Astrocyte of the cerebellum (primary cell): ENCODE data around the gene IL31RA.

Source experiments
- DNase-seq: peaks from one replicate; pipeline ENCODE4 v3.0.0-alpha.2; 2011; ENCODE audit warnings: low read depth
- H3K4me3 ChIP-seq: 2 replicates; pipeline ENCODE4 v1.5.1; 2011; ENCODE audit warnings: mild to moderate bottlenecking, low read depth, low read length, moderate library complexity
- in situ Hi-C: cut with HindIII; loops from 2 replicates; pipeline ENCODE4 v1.10.0; 2017; ENCODE audit warnings: low sequenced_read_pairs
- TF ChIP-seq, protein P1 (sequence below): IDR thresholded peaks from 2 replicates; pipeline ENCODE4 v1.5.1; 2012; ENCODE audit warnings: low read length, low read depth, moderate library complexity, mild to moderate bottlenecking; ENCODE audit errors: missing control alignments

IL31RA gene

DNA sequence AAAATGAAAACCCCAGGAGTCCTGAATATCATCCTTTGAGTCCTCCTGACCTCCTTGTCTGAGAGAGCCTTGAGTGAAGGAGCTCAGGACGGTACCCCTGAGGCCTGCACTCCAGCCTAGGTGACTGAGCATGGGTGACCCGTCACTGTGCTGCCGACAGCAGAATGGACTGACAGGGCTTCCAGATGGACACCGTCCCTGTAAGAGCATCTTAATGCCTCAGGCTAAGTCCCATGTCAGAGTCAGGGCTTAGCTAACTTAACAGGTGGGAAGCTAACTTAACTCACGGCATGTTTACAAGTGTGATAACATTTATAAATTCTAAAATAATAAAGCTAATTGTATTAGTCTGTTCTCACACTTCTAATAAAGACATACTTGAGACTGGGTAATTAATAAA, 75.3 kb downstream of the IL31RA start:
- in situ Hi-C loops = no loop called here
- DNase-seq = no peak
- TF ChIP-seq, protein P1, sequence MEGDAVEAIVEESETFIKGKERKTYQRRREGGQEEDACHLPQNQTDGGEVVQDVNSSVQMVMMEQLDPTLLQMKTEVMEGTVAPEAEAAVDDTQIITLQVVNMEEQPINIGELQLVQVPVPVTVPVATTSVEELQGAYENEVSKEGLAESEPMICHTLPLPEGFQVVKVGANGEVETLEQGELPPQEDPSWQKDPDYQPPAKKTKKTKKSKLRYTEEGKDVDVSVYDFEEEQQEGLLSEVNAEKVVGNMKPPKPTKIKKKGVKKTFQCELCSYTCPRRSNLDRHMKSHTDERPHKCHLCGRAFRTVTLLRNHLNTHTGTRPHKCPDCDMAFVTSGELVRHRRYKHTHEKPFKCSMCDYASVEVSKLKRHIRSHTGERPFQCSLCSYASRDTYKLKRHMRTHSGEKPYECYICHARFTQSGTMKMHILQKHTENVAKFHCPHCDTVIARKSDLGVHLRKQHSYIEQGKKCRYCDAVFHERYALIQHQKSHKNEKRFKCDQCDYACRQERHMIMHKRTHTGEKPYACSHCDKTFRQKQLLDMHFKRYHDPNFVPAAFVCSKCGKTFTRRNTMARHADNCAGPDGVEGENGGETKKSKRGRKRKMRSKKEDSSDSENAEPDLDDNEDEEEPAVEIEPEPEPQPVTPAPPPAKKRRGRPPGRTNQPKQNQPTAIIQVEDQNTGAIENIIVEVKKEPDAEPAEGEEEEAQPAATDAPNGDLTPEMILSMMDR = no peak
- H3K4me3 ChIP-seq = no peak overlapping the region

DNA sequence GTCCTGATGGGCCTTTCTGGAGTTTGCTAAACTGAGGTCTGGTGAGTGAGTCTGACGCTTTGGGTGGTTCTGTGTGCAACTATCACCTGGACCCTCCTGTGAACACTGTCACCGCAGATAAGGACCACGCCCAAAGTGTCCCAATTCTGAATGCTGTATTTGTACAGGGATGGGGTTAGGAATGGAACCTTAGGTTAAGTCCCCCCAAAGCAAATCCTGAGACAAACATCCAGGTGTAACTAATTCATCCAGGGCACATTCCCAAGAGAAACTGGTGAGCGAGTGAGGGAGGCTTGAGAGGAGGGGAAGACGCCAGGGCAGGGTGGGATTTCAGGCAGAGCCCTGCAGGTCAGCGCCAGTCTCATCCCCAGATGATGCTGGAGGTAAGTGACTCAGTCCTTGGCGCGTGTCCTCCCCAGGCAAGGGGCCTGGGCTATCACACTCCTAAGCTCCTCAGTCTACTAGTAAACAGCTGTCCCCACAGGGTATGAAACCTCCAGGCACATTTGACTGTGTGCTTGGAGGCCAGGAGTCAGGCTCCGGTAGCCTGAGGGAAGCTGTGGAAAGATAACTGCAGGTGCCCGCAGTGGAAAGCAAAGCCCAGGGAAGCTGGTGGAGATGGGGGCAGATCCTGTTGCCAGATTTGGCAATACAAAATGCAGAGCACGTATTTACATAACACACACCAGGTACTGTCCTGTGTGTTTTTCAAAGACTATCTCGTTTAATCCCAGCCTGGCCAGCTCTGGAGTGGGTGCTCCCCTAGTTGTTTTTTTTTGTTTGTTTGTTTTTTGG, 76.9 kb downstream of the IL31RA start:
- no peak overlapping the region for H3K4me3 ChIP-seq
- TF ChIP-seq, protein P1 = no peak
- in situ Hi-C loops = no loop called here
- no peak for DNase-seq

DNA sequence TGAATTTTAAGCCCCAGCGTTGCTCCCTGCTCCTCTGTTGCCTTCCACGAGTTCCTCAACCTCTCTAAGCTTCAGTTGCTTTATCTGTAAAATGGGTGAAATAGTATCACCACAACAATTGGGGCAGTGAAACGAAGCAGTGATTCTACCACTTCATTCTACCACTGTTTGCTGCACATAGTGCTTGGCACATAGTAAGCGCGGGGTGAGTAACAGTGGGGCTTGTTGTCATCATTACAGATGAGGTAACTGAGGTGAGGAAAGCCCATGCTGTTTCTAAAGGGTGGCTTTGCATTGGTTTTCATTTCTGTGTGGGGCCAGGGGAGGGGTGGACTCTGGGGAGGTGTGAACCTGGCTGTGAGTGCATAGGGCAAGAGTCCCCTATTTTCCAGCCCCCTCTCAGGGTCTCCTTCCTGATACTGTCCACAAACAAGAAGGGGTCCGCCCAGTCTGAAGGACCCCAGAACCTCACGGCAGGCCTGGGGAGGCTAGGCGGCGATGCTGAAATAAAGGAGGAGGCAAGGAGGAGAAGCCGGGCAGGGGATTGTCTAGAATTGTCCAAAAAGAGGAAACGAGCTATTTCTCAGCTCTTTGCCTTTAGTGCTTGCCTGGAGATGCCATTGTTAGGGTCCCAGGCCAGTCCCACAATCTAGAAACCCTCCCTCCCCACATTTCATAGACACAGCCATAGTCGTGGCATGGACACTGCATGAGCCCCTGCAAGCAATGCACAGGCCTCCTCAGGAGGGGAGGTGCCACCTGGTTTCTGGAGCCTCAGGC, 78.1 kb downstream of the IL31RA start:
- DNase-seq = no peak
- TF ChIP-seq, protein P1 = no peak
- in situ Hi-C loops = no loop called here
- no peak overlapping the region for H3K4me3 ChIP-seq

DNA sequence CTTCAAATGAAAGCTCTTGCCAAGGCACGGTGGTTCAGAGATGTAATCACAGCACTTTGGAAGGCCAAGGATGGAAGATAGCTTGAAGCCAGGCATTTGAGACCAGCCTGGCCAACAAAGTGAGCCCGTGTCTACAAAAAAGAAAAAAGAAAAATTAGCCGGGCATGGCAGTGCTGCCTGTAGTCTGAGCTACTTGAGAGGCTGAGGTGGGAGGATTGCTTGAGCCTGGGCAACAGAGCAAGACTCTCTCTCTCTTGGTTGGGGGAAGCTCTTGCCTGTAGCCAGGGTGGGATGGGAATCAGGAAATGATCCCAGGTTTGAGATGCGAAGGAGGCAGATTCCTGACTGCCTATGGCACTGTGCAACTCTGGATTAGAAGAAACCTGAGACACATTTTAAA, 81.5 kb downstream of the IL31RA start:
- in situ Hi-C loops = no loop called here
- no peak for DNase-seq
- no peak overlapping the region for H3K4me3 ChIP-seq
- TF ChIP-seq, protein P1 = no peak

DNA sequence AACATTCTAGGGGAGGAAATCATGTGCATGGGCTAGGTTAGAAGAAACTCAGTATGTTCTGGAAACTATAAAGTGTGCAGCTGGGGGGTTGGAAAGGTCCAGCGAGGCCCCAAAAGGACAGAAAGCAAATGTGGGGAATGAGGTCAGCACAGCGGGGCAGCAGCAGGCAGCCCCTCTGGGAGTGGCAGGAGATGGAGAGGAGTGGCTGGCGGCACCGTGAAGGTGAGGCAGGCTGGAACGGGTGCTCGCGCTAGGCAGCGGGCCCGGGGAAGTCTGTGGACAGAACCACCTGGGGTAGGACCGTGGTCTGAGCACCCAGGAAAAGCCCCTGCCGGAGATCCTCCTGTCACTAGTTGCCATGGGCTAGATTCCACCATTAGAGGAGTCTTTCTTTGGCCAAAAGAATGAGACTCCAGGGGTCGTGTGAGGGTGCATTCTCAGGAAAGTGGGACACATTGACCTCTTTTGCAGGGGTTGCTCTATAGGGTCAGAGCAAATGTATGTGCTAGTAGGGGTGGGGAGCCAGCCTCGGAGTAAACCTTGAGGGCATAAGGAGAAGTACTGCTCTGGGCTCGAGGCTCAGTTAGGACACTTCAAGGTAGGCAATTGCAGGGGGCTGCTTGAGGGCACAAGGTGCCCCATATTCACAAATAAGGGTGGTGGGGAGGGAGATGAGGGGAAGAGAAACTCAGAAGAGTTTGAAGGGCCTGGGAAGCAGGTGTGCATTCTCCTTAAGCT, 82.4 kb downstream of the IL31RA start:
- DNase-seq = no peak
- in situ Hi-C loops = no loop called here
- TF ChIP-seq, protein P1 = no peak
- H3K4me3 ChIP-seq = no peak overlapping the region

DNA sequence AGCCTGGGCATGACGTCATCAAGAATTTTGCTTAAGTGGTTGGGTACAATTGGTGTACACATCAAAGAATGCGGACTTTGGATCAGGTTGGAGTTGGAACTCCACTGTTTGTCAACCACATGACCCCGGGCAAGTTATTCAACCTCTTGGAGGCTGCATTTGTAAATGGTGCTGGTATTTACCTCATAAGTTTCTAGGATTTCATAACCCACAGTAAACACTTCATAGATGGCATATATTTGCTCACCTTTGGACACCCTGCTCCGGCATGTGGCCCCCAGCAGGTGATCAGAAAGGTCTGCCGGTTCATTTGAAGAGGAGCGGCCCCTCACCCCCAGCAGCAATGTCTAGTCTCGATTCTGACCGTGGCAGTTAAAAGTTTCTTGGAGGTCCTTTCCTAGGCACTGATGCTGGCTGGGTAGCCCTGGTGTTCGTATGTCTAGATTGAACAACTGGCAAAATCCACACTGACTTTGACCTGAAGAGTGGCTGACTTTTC, 83.0 kb downstream of the IL31RA start:
- H3K4me3 ChIP-seq = no peak overlapping the region
- DNase-seq = no peak
- TF ChIP-seq, protein P1 = no peak
- in situ Hi-C loops = no loop called here
